ENCODE results near the gene SMS.

DNA sequence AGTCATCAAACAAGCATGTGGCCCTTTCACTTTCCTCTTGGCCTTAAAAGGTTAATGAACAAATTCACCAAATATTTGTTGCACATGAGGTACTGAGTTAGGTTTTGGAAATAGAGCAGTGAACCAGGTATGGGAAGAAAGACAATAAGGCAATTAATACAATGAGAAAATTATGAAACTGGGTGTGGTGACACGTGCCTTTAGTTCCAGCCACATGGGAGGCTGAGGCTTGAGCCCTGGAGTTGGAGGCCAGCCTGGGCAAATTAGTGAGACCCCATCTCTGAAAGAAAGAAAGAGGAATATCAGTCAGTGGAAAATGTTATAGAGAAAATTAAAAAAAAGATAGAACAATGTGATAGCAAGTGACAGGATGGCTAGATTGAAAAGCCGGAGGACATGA is 99.7 kb downstream of the SMS start:
- TF ChIP-seq POLR2A (IDR thresholded peaks at IDR 0.05) (no peak), POLR2AphosphoS5 (IDR thresholded peaks at IDR 0.05) (no peak), EP300 (IDR thresholded peaks at IDR 0.05) (no peak)
- TF ChIP-seq, protein P1, sequence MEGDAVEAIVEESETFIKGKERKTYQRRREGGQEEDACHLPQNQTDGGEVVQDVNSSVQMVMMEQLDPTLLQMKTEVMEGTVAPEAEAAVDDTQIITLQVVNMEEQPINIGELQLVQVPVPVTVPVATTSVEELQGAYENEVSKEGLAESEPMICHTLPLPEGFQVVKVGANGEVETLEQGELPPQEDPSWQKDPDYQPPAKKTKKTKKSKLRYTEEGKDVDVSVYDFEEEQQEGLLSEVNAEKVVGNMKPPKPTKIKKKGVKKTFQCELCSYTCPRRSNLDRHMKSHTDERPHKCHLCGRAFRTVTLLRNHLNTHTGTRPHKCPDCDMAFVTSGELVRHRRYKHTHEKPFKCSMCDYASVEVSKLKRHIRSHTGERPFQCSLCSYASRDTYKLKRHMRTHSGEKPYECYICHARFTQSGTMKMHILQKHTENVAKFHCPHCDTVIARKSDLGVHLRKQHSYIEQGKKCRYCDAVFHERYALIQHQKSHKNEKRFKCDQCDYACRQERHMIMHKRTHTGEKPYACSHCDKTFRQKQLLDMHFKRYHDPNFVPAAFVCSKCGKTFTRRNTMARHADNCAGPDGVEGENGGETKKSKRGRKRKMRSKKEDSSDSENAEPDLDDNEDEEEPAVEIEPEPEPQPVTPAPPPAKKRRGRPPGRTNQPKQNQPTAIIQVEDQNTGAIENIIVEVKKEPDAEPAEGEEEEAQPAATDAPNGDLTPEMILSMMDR (IDR thresholded peaks at IDR 0.05), result no peak

Data from stomach (tissue), 4 donors.